T-helper 9 cell (primary cell): ENCODE data around the gene MYZAP.

Experiments used
- DNase-seq: peaks from one replicate; pipeline ENCODE4 v3.0.0-alpha.2; 2020

Gene MYZAP

DNA sequence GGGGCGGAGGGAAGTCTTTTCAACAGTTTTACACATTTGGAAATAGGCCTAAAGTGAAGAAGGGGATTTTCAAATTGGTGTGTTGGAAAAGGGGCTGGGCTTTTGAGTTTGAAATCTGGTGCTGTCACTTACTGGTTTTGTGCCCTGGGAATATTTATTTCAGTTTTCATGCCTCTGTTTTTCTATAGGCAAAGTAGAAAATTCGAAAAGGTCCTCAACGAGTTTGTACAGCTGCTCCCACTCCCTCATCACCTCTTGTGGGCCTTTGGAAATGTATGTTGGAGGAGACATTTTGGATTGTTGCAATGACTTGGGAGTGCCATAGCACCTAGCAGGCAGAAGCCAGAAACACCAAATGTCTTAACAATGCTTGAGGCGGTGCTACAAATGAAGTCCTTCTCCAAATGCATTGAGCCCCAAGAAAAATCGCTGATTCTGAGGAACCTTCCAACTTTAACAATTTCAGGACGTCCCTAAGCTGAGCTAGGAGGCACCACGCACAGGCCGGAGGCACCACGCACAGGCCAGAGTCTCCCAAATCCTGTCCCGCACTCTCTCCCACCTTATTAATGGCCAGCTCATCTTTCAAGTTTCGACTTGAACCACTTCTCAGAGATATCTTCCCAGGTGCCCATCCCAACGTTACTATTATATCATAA, 114.2 kb downstream of the MYZAP start:
- no peak for DNase-seq

DNA sequence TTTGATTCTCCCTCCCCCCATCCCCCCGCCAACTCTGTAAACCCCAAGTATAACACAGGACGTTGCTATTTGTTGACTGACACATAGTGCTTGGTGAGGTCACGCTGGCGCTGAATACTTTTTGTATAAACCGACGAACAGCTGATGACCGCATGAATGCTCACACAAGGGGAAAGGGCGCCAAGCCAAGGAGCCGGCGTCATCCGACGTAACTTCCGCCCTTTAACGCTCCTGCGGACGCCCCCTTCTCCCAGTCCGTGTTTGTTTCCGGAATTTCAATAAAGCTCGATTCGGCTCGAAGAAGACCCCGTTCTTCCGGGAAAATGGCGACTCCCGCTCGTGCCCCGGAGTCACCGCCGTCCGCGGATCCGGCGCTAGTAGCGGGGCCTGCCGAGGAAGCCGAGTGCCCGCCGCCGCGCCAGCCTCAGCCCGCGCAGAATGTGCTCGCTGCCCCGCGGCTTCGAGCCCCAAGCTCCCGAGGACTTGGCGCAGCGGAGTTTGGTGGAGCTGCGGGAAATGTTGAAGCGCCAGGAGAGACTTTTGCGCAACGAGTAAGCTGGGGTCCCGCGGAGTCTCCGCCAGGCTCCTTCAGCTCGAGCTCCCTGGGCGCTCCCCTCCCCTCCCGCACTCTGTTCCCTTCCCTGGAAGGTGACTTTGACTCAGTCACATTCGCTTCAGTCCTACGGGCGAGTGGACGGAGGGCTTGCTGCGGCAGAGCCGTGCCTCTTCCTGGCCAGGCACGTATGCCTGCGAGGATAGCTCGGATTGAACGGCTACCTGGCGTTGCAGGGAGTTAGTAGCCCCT, 114.9 kb downstream of the MYZAP start, which contains the start of gene POLR2M:
TSS of gene POLR2M (plus strand) at position 310 of the 805 bp plus-strand sequence. CDS start at position 439, 129 bp downstream.
- DNase-seq = peak; percentile 81

DNA sequence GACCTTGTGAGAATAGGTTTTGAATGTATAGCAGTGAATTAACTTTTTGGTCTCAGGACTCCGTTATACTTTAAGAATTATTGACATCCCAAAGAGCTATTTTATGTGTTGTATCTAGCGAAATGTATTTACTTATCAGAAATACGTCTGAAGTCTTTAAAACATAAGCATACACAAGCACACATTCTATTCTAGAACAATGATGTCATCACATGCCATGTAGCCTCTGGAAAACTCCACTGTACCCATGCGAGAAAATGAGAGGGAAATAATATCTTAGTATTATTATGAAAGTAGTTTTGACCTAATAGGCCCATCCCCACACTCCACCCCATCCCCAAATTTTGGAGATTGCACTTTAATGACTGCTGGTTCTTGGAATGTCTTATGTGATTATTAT, 116.3 kb downstream of the MYZAP start:
- DNase-seq = no peak

DNA sequence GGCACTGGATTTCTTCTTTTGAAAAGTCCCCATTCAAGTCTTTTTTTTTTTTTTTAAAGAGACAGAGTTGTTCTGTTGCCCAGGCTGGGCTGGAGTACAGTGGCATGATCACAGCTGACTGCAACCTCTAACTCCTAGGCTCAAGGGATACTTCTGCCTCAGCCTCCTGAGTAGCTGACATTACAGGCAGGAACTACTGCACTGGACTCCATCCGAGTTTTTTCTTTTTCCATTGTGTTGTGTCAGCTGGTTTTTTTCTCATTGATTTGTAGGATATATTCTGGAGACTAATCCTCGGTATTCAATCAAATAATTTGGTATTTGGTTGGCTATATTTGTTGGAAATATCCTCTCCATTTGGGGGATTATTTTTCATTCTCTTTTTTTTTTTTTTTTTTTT, 126.6 kb downstream of the MYZAP start:
- DNase-seq = no peak

DNA sequence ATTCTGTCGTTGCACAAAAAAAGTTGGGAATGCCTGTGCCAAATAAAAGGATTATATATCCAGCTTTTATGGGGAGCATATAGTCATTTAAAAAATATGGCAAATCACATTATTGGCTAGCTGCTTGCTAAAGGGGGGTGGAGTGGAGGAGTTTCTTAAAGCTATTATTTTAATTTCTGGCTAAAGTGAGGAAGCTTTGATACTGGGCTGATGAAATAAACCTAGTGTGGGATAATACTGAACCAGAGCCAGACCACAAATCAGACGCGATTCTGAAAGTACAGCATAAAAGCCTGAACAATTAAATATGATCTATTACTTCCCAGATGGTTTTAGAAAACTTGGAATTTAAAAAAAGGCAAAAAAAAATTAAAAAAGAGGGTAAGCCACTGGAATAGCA, 129.2 kb downstream of the MYZAP start:
- no peak for DNase-seq

DNA sequence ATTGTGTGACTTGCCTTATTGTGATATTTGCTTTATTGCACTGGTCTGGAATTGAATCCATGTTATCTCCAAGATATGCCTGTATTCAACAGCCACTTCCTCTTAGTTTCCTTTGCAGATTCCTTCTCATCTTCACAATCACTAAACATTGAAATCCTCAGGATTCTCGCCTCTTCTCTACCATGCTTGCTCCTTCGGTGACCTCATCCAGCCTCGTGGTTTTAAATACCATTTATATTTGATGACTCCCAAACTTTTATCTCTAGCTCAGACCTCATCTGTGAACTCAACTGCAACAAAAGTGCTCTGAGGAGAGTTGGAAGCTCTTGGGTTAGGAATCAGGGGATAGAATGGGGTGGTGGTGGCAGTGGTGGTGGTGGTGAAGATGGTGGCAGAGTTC, 134.7 kb downstream of the MYZAP start:
- no peak for DNase-seq

DNA sequence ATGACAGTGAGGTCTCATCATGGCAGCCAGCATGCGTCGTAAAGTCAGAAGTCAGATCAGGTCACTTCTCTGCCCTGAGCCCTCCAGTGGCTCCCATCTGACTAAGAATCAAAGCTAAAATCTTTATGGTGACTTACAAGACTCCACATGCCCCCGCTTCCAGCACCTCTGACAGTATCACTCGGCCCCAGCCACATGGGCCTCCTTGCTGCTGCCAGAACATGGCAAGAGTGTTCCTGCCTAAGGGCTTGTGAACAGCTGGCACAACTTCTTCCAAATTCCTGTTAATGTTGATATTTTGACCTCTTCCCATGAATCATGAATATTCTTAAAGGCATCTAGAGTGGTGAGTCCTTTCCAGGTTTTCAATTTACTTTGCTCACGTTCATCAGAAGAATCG, 135.3 kb downstream of the MYZAP start:
- DNase-seq = no peak

DNA sequence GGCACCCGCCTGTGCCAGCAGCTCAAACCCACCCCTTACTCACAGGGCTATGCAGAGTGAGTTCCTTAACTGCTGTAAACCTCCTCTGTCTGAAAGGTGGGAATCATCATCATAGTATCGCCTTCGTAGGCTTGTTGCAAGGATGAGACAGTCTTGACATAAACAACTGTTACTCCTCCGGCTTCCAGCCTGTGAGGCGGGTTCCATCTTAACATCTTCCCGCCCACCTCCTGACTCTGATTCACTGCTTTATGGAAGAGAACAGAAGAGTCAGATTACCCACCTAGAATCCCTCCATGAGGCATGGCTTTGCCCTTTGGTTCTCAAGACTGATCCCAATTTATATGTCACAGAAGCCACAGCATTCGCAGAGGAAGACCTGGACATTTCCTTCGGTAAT, 136.7 kb downstream of the MYZAP start:
- no peak for DNase-seq

DNA sequence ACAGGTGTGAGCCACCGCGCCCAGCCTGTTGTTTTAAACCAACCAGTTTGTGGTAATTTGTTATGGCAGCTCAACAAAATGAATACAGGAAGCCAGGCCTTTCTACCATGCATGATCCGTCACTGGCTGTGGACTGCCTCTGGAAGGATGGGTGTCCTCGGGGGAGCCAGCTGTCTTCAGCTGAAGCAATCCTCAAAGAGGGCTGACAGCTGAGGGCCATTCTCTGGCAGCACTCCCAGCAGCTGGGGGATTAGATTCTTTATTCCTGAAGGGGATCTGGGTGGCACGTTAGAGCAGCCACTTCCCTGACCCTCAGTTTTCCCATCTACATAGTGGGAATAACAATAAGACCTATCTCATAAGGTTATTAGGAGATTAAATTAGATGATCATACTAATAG, 139.2 kb downstream of the MYZAP start:
- no peak for DNase-seq

DNA sequence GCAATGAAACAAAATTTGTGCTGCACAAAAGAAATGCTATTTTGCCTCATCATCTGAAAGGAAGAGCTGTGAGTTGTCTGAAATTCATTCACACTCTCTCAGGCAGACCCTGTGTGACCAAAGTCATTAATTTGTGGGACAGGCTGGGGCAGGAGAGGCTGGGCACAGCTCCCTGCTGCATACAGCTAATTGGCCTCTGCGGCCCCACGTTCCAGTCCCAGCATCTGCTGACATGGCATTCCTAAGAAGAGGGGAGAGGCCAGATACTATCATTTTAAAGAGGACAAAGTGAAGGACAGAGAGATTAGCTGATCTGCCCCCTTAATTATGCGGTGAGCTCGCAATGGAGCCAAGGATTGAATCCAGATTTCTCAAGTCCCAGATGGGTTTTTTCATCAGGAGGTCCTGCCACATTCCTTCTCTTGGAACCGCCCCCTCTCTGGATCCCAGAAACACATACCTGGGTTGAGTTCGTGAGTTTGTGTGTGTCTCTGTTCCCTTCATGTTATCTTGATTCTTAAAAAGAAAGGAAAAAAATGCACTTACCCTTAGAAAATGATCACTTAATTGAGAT, 139.9 kb downstream of the MYZAP start:
- DNase-seq = no peak

DNA sequence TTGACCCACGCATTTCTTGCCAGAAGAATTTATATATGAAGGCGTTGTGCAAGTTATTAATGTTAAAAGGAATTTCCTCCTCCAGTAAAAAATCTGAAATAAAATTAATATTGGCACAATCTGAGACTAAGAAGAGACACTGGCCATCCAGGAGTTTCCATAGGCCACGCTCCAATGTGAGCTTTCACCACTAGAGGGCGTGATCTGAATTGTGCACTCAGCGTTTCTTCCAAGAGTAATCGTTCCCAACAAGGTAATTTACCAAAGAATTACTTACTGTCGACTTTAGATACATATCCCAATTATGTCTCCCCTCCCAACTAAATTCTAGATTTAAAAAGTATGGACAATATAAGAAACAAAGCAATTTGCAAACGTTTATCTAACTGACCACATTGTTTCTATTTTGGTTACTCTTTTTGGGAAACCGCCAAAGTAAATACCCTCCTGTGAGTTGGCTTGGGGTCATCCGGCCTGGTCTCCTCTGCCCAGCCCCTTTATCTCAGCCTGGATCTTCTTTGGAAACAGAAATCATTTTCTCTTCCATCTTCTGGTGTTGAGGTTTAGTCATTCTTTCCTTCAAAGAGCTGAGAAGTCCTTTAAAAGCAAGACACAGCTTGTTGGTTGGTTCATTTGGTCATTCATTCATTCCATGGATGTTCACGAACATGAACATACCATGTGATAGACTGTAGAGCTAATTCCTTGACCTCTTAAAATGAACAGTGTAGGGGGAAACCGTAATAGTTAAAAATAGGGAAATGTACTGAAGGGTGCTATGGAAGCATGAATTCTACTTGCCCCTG, 141.0 kb downstream of the MYZAP start:
- peak; percentile 26 for DNase-seq

DNA sequence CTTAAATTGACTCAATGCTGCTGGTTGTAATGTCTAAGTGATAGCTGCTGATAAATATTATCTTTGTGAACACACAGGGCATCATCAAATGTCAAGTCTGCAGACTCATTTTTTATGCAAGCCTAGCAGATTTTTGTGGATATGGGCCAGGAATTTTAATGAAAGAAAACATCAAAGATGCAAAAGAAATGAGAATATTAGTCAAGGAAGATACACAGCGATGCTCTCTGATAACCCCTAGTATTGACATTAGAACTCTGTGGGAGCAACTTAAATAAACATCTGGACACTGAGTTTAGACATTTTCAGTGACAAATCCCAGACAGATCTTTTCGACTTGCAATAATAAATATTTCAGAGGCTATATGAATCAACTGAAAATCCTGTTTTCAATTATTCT, 143.2 kb downstream of the MYZAP start:
- DNase-seq = no peak
